ENCODE measurements around the gene PSMG4. TPM values are rescaled to one million over a fixed set of nuclear protein-coding genes. Genes with fewer than 3 reads are reported as not detected.

The PSMG4 gene
- total RNA-seq, 2 experiments from 2014 or later, result 12.3 to 12.8 TPM

GRCh38 chr6:3271756-3272155 is 13.0 kb downstream of the PSMG4 start:
- H3K9me3 Mint-ChIP-seq, result no peaks in the 10 kb centered on the region
- Histone ChIP-seq H3K4me3 (ENCODE audit: low read length) (no peak overlapping the region), H3K4me1 (ENCODE audit: insufficient read depth, low read length) (no peaks in the 10 kb centered on the region), H3K36me3 (ENCODE audit: insufficient read depth, low read length) (peaks cover 48% of the 10 kb centered on the region), H3K27me3 (ENCODE audit: control insufficient read depth in 1 of 2, insufficient read depth in 2 of 2, low read length in 2 of 2) (no peaks in the 10 kb centered on the region), H3K9me3 (ENCODE audit: control insufficient read depth in 1 of 2, insufficient read depth in 1 of 2, low read length in 2 of 2) (no peaks in the 10 kb centered on the region), H3K27ac (ENCODE audit: low read depth in 1 of 2, low read length in 2 of 2) (no peak overlapping the region)
- H3K27ac Mint-ChIP-seq, result no peak overlapping the region
- intact Hi-C loops (cut with DNase I, micrococcal nuclease), result no loop called here
- ChIA-PET CTCF (no interaction called here), POLR2A (no interaction called here)
- H3K36me3 Mint-ChIP-seq (ENCODE audit: low read depth), result peaks cover 62% of the 10 kb centered on the region
- ATAC-seq (ENCODE audit: poor library complexity), result no peak
- no peaks in the 10 kb centered on the region for H3K27me3 Mint-ChIP-seq
- TF ChIP-seq CTCF (IDR thresholded peaks at IDR 0.05), result no peak
- no peak overlapping the region for H3K4me3 Mint-ChIP-seq
- no peak for DNase-seq
- H3K4me1 Mint-ChIP-seq (ENCODE audit: low read depth), result peaks cover 34% of the 10 kb centered on the region

GRCh38 chr6:3272911-3273547 is 14.3 kb downstream of the PSMG4 start:
- Histone ChIP-seq H3K36me3 (ENCODE audit: insufficient read depth, low read length) (peaks cover 40% of the 10 kb centered on the region), H3K4me3 (ENCODE audit: low read length) (no peak overlapping the region), H3K27me3 (ENCODE audit: control insufficient read depth in 1 of 2, insufficient read depth in 2 of 2, low read length in 2 of 2) (no peaks in the 10 kb centered on the region), H3K4me1 (ENCODE audit: insufficient read depth, low read length) (no peaks in the 10 kb centered on the region), H3K27ac (ENCODE audit: low read depth in 1 of 2, low read length in 2 of 2) (no peak overlapping the region), H3K9me3 (ENCODE audit: control insufficient read depth in 1 of 2, insufficient read depth in 1 of 2, low read length in 2 of 2) (no peaks in the 10 kb centered on the region)
- H3K9me3 Mint-ChIP-seq, result no peaks in the 10 kb centered on the region
- ChIA-PET POLR2A (no interaction called here), CTCF (no interaction called here)
- H3K36me3 Mint-ChIP-seq (ENCODE audit: low read depth), result peaks cover 55% of the 10 kb centered on the region
- H3K4me3 Mint-ChIP-seq, result no peak overlapping the region
- no peak overlapping the region for H3K27ac Mint-ChIP-seq
- DNase-seq (no peak), ATAC-seq (ENCODE audit: poor library complexity) (no peak)
- H3K4me1 Mint-ChIP-seq (ENCODE audit: low read depth), result peaks cover 27% of the 10 kb centered on the region
- intact Hi-C loops (cut with DNase I, micrococcal nuclease), result no loop called here
- H3K27me3 Mint-ChIP-seq, result no peaks in the 10 kb centered on the region
- no peak for TF ChIP-seq CTCF (IDR thresholded peaks at IDR 0.05)

- H3K36me3 Mint-ChIP-seq (ENCODE audit: low read depth), result peaks cover 47% of the 10 kb centered on the region
- Histone ChIP-seq H3K4me3 (ENCODE audit: low read length) (no peak overlapping the region), H3K27me3 (ENCODE audit: control insufficient read depth in 1 of 2, insufficient read depth in 2 of 2, low read length in 2 of 2) (no peaks in the 10 kb centered on the region), H3K27ac (ENCODE audit: low read depth in 1 of 2, low read length in 2 of 2) (no peak overlapping the region), H3K4me1 (ENCODE audit: insufficient read depth, low read length) (no peaks in the 10 kb centered on the region), H3K9me3 (ENCODE audit: control insufficient read depth in 1 of 2, insufficient read depth in 1 of 2, low read length in 2 of 2) (no peaks in the 10 kb centered on the region), H3K36me3 (ENCODE audit: insufficient read depth, low read length) (peaks cover 36% of the 10 kb centered on the region)
- peaks cover 18% of the 10 kb centered on the region for H3K4me1 Mint-ChIP-seq (ENCODE audit: low read depth)
- ATAC-seq (ENCODE audit: poor library complexity) (no peak), DNase-seq (no peak)
- ChIA-PET POLR2A (no interaction called here), CTCF (no interaction called here)
- H3K4me3 Mint-ChIP-seq, result no peak overlapping the region
- intact Hi-C loops (cut with DNase I, micrococcal nuclease), result no loop called here
- H3K27me3 Mint-ChIP-seq, result no peaks in the 10 kb centered on the region
- TF ChIP-seq CTCF (IDR thresholded peaks at IDR 0.05), result no peak
- peak overlapping the region; percentile 54 for H3K27ac Mint-ChIP-seq
- no peaks in the 10 kb centered on the region for H3K9me3 Mint-ChIP-seq
Measured at GRCh38 chr6:3273707-3274521, 15.2 kb downstream of the PSMG4 start.
